Panc1 (cell line): ENCODE results near the gene POFUT1.

Experiments
- REST ChIP-seq, 2 experiments: IDR thresholded peaks; 2 replicates each; pipeline ENCODE4 v1.6.1; 2011 to 2012; ENCODE audit warnings: low read depth in 2 of 2, control low read depth in 1 of 2, low read length in 1 of 2, mild to moderate bottlenecking in 1 of 2, moderate library complexity in 1 of 2; ENCODE audit not compliant: insufficient read depth in 1 of 2
- SIN3A ChIP-seq: IDR thresholded peaks from 2 replicates; pipeline ENCODE4 v1.6.1; 2012; ENCODE audit warnings: low read depth, mild to moderate bottlenecking, low read length, moderate library complexity, borderline replicate concordance; ENCODE audit not compliant: insufficient read depth

DNA sequence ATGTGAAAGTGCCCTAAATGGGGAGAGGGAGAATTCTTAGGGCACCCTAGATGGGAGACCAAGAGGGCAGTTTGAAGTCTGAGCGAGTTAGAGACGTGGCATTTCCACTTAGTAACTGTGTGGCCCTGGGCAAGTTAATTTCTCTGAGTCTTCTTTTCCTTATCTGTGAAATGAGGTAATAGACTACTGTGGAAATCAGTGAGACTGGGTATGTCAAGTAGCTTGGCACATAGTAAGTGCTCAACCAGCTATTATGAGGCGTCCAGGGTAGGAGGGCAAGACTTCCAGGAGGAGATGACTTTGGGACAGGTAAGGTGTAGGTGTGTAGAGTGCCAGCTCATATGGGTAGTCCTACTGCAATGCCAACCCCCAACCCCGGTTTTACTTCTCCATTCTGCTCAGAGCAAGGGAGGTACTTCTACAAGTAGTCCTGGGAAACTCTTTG is 70.5 kb downstream of the POFUT1 start:
- no peak for TF ChIP-seq SIN3A
- no peak for TF ChIP-seq REST (IDR thresholded peaks at IDR 0.05; ENCODE audit: insufficient read depth in 1 of 2, low read depth in 2 of 2, low read length in 1 of 2)
